Measurements from ENCODE around the gene EAF2. TPM values are rescaled to one million over a fixed set of nuclear protein-coding genes. Genes with fewer than 3 reads are reported as not detected.

The EAF2 gene
- total RNA-seq, 2 donors from 2014 or later = 1.6 to 3.2 TPM

DNA sequence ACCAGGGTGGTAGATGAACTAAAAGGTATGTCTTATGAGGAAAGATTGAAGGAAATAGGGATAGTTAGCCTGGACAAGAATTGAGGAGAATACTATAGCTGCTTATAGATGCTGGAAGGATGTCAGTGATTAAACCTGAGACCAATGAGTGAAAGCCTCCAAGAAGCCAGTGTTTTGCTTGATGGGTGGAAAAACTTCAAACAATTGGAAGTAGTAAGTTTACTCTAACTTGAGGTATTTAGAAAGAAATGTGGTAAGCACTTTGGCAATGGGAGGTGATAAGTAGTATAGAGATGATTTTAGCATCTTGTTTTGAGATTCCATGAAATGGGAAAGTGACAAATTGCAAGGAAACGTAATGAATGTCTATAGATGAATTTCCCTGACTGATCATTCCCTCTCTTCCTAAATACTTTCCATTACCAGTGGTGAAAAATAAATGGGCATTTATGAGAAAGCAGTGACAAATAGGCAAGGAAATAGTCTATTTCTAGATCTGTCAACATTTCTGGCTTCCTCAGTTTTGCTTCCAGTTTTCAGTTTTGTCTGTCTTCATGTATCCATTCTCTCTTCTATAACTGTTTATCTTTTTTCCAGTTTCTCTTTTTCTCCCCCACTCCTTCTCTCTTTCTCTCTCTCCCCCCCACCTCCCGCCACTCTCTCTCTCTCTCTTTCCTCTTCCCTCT lies 78.4 kb downstream of the EAF2 start:
- no peaks in the 10 kb centered on the region for H3K36me3 ChIP-seq
- H3K9me3 ChIP-seq = no peaks in the 10 kb centered on the region
- no peaks in the 10 kb centered on the region for H3K4me1 ChIP-seq
- no peak for DNase-seq (ENCODE audit: low spot score)
- H3K27me3 ChIP-seq = no peaks in the 10 kb centered on the region
- no peak overlapping the region for H3K27ac ChIP-seq
- TF ChIP-seq, protein P1, sequence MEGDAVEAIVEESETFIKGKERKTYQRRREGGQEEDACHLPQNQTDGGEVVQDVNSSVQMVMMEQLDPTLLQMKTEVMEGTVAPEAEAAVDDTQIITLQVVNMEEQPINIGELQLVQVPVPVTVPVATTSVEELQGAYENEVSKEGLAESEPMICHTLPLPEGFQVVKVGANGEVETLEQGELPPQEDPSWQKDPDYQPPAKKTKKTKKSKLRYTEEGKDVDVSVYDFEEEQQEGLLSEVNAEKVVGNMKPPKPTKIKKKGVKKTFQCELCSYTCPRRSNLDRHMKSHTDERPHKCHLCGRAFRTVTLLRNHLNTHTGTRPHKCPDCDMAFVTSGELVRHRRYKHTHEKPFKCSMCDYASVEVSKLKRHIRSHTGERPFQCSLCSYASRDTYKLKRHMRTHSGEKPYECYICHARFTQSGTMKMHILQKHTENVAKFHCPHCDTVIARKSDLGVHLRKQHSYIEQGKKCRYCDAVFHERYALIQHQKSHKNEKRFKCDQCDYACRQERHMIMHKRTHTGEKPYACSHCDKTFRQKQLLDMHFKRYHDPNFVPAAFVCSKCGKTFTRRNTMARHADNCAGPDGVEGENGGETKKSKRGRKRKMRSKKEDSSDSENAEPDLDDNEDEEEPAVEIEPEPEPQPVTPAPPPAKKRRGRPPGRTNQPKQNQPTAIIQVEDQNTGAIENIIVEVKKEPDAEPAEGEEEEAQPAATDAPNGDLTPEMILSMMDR (IDR thresholded peaks at IDR 0.05) = no peak
- H3K4me3 ChIP-seq = no peak overlapping the region

DNA sequence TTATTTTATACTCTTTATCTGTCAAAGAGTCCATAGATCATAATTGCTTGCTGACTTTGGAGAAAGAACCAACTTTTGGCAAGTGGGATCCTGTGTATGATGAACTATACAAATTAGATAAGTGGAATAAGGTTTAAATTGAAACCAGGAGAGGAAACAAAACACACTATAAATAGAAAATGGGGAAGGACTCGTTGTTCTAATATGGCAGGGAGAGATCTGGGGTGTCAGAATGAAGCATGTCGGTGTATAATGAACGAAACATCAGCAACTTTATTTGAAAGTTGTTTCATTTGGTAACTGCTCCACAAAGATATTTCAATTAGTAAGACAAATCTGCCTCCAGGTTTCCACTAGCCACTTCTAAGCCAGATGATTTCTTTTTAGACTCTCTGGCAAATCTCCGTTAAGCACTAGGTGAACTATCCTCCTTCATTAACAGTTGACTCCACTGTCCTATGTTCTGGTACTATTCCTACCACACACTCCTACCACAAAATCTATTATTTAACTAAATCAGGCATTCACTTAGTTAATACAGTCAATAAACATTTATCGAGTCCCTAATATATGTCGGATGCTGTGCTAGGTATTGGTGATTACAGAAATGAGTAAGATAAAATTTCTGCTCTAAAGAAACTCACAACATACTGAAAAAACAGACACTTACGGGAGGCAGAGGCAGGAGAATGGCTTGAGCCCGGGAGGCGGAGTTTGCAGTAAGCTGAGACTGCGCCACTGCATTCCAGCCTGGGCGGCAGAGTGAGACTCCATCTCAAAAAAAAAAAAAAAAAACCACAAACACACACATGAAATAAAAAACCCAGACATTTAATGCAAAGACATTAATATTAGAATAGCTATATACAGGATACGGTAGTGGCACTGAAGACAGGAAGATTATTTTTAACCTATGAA lies 79.3 kb downstream of the EAF2 start:
- Histone ChIP-seq H3K4me1 (no peaks in the 10 kb centered on the region), H3K4me3 (no peak overlapping the region), H3K9me3 (no peaks in the 10 kb centered on the region), H3K27me3 (no peaks in the 10 kb centered on the region), H3K36me3 (no peaks in the 10 kb centered on the region), H3K27ac (no peak overlapping the region)
- TF ChIP-seq, protein P1 (IDR thresholded peaks at IDR 0.05) = no peak
- DNase-seq (ENCODE audit: low spot score) = no peak

DNA sequence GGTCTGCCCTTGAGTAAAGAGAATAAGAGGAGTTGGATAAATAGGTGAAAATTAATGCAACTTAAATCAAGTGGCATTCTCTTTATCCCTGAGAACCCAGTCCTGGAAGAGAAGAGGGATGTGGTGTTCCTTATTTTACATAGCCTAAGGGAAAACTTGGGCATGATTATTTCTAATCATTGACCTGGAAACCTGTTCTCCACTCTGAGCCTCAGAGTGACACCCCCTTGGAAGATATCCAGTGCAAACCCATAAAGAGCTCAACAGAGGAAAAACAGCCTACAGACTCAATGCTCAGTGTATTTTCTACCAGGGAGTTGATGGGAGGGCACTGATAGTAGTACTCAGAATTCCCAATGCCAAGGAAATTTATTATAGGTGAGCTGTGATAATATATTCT lies 81.2 kb downstream of the EAF2 start:
- Histone ChIP-seq H3K27ac (no peak overlapping the region), H3K4me1 (no peaks in the 10 kb centered on the region), H3K9me3 (no peaks in the 10 kb centered on the region), H3K4me3 (no peak overlapping the region), H3K36me3 (no peaks in the 10 kb centered on the region), H3K27me3 (no peaks in the 10 kb centered on the region)
- no peak for DNase-seq (ENCODE audit: low spot score)
- TF ChIP-seq, protein P1 (IDR thresholded peaks at IDR 0.05) = no peak

DNA sequence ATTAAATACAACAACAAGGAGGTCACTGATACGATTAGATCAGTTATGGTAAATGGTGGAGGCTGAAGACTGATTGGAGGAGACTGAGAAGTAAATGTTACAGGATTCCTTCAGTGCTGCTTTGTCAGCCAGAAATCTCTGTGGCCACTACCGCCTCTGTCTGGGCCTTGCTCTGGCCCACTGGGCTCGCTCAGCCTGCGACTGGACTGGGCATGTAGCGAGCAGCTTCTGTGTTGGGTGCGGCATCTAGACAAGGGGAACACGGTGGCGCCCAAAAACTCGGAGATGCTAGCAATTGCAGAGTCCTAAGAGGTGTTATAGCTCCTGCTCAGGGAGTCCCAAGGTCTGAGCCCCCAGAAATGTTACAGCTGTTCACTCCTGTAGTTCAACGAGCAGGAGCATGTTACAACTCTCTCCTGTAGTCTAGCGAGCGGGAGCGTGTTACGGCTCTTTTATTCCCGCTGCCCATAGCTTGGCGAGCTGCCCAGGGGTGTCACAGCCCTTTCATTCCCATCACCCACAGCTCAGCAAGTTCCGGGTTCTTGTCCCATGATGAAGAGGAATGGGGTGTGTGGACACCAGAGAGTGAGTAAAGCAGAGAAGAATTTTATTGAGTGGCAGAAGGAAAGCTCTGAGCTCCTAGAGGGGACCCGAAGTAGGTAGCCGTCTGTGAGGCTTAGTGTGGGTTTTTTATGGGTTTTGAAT lies 83.9 kb downstream of the EAF2 start:
- Histone ChIP-seq H3K36me3 (no peaks in the 10 kb centered on the region), H3K27me3 (no peaks in the 10 kb centered on the region), H3K9me3 (no peaks in the 10 kb centered on the region), H3K4me3 (no peak overlapping the region), H3K27ac (no peak overlapping the region), H3K4me1 (no peaks in the 10 kb centered on the region)
- DNase-seq (ENCODE audit: low spot score) = no peak
- TF ChIP-seq, protein P1 (IDR thresholded peaks at IDR 0.05) = no peak

DNA sequence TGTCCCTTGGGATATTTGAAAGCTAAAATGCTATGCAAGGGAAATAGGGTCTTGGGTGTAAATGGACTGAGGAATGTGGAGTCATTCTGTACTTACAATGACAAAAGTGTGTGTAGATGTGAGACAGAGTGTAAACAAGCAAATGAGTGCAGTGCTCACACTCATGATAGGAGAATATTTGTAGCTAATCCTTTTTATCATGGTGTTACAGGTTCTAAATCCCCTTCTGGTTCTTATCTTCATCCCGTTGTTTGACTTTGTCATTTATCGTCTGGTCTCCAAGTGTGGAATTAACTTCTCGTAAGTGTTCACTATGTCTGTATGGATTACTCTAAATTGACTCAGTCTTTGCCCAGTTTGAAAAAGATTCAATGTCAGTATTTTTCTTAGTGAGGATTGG lies 89.7 kb downstream of the EAF2 start:
- Histone ChIP-seq H3K27ac (no peak overlapping the region), H3K4me3 (no peak overlapping the region), H3K27me3 (no peaks in the 10 kb centered on the region), H3K36me3 (peaks cover 10% of the 10 kb centered on the region), H3K4me1 (no peaks in the 10 kb centered on the region), H3K9me3 (no peaks in the 10 kb centered on the region)
- no peak for DNase-seq (ENCODE audit: low spot score)
- TF ChIP-seq, protein P1 (IDR thresholded peaks at IDR 0.05) = no peak

All from right atrium auricular region (tissue), 2 donors.